D721Med (cell line): ENCODE data around the gene GLP2R.

Source experiments
- DNase-seq: peaks from one replicate; pipeline ENCODE4 v3.0.0; 2011; ENCODE audit warnings: low spot score; ENCODE audit not compliant: insufficient read length
- FAIRE-seq: peaks from 2 replicates; lab custom pipeline; 2011; peaks lifted over from hg19 to GRCh38; lab: Jason Lieb, UNC
- TF ChIP-seq, protein P1 (sequence below): IDR thresholded peaks from 2 replicates; pipeline ENCODE4 v1.5.1; 2012; ENCODE audit warnings: mild to moderate bottlenecking, control low read depth; ENCODE audit not compliant: insufficient read depth; ENCODE audit errors: missing control alignments

The GLP2R gene

DNA sequence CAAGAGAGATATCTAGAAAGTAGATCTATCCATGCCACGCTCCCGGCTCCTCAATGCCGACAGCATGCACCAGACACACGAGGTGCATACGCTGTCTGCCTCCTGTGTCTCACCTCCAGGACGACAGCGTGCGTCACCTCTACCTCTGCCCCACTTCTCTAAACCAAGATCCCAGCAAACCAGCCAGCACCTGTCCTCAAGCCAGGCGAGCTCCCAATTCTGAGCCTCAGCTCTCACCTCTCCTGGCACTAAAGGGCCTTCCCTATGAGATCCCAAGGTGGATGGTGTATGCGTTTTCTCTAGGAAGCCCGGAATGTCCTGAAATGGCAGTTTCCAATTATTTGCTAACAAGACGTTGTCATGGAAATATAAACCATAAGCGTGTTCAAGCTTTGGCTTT, 115.6 kb downstream of the GLP2R start:
- TF ChIP-seq, protein P1, sequence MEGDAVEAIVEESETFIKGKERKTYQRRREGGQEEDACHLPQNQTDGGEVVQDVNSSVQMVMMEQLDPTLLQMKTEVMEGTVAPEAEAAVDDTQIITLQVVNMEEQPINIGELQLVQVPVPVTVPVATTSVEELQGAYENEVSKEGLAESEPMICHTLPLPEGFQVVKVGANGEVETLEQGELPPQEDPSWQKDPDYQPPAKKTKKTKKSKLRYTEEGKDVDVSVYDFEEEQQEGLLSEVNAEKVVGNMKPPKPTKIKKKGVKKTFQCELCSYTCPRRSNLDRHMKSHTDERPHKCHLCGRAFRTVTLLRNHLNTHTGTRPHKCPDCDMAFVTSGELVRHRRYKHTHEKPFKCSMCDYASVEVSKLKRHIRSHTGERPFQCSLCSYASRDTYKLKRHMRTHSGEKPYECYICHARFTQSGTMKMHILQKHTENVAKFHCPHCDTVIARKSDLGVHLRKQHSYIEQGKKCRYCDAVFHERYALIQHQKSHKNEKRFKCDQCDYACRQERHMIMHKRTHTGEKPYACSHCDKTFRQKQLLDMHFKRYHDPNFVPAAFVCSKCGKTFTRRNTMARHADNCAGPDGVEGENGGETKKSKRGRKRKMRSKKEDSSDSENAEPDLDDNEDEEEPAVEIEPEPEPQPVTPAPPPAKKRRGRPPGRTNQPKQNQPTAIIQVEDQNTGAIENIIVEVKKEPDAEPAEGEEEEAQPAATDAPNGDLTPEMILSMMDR: no peak
- DNase-seq: no peak
- FAIRE-seq: no peak
